HG03066 (cell line): ENCODE results near the gene PPP3CA.
A peak's percentile ranks its signal among the peaks of the same experiment; 100 is the strongest.
"Not testable (repeated sequence)": the region's sequence is repeated elsewhere in the genome, so short reads cannot be mapped to it uniquely, and the experiment has no call there.

Experiments
- ATAC-seq: cut with Tn5 transposase; IDR thresholded peaks from one replicate; pipeline ENCODE4 v1.9.1; 2021; ENCODE audit warnings: low read depth; ENCODE audit not compliant: unreplicated experiment

PPP3CA gene

GRCh38 chr4:101183666-101184373, 163.5 kb downstream of the PPP3CA start:
- ATAC-seq: no peak

- no peak for ATAC-seq
Measured at GRCh38 chr4:101183221-101183620, 164.1 kb downstream of the PPP3CA start.

- ATAC-seq: not testable (repeated sequence)
Measured at GRCh38 chr4:101182688-101183087, 164.6 kb downstream of the PPP3CA start.

GRCh38 chr4:101178731-101179130, 168.6 kb downstream of the PPP3CA start:
- ATAC-seq: no peak

- no peak for ATAC-seq
Measured at GRCh38 chr4:101177154-101177553, 170.2 kb downstream of the PPP3CA start.

GRCh38 chr4:101175896-101176676, 171.2 kb downstream of the PPP3CA start:
- no peak for ATAC-seq

- ATAC-seq: no peak
Measured at GRCh38 chr4:101174679-101175345, 172.5 kb downstream of the PPP3CA start.

GRCh38 chr4:101172369-101172768, 175.0 kb downstream of the PPP3CA start:
- ATAC-seq: no peak

GRCh38 chr4:101171747-101172146, 175.6 kb downstream of the PPP3CA start:
- no peak for ATAC-seq

- ATAC-seq: peak; percentile 99
Measured at GRCh38 chr4:101169044-101170014, 178.0 kb downstream of the PPP3CA start.

- no peak for ATAC-seq
Measured at GRCh38 chr4:101163936-101164335, 183.4 kb downstream of the PPP3CA start.

- no peak for ATAC-seq
Measured at GRCh38 chr4:101162990-101163380, 184.3 kb downstream of the PPP3CA start.

- ATAC-seq: no peak
Measured at GRCh38 chr4:101160792-101161592, 186.3 kb downstream of the PPP3CA start.

GRCh38 chr4:101158507-101158906, 188.8 kb downstream of the PPP3CA start:
- no peak for ATAC-seq

GRCh38 chr4:101158134-101158482, 189.2 kb downstream of the PPP3CA start:
- no peak for ATAC-seq

GRCh38 chr4:101157415-101158133, 189.8 kb downstream of the PPP3CA start:
- ATAC-seq: no peak

- ATAC-seq: no peak
Measured at GRCh38 chr4:101156619-101157310, 190.6 kb downstream of the PPP3CA start.

GRCh38 chr4:101155945-101156344, 191.4 kb downstream of the PPP3CA start:
- no peak for ATAC-seq
